Measurements from ENCODE around the gene SIAH2. TPM values are rescaled to one million over a fixed set of nuclear protein-coding genes. Genes with fewer than 3 reads are reported as not detected.

SIAH2 gene
- total and polyA plus RNA-seq, 9 donors, result 18.0 to 98.7 (median 37.1) TPM

DNA sequence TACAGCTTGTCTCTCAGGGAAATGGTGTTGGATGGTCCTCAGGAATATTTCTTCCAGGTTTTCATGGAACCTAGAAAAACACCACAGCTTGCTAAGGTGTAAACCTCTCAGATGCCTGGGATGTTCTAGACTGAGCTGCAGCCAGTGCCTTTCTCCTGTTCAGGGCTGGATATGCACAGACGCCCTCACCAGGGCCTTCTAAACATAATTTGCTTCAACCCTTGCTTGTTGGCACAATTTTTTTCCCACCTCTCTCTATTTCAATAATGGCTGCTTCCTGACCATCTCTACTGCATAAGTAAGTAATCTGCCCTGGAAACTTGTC lies 28.2 kb downstream of the SIAH2 start:
- no peak overlapping the region for H3K27ac ChIP-seq
- WGBS, 3 donors, result 57 to 78% (median 65%) methylated on average over 1 of the region's 1 CpG
- intact Hi-C loops (cut with DNase I), result no loop called here
- no peaks in the 10 kb centered on the region for H3K9me3 ChIP-seq
- H3K4me1 ChIP-seq (ENCODE audit: insufficient read depth), result peaks cover 8% of the 10 kb centered on the region
- DNase-seq, result no peak
- H3K27me3 ChIP-seq, result no peaks in the 10 kb centered on the region
- no peak for TF ChIP-seq POLR2A (IDR thresholded peaks at IDR 0.05)
- no peak for TF ChIP-seq EP300 (IDR thresholded peaks at IDR 0.05)
- TF ChIP-seq, protein P1, sequence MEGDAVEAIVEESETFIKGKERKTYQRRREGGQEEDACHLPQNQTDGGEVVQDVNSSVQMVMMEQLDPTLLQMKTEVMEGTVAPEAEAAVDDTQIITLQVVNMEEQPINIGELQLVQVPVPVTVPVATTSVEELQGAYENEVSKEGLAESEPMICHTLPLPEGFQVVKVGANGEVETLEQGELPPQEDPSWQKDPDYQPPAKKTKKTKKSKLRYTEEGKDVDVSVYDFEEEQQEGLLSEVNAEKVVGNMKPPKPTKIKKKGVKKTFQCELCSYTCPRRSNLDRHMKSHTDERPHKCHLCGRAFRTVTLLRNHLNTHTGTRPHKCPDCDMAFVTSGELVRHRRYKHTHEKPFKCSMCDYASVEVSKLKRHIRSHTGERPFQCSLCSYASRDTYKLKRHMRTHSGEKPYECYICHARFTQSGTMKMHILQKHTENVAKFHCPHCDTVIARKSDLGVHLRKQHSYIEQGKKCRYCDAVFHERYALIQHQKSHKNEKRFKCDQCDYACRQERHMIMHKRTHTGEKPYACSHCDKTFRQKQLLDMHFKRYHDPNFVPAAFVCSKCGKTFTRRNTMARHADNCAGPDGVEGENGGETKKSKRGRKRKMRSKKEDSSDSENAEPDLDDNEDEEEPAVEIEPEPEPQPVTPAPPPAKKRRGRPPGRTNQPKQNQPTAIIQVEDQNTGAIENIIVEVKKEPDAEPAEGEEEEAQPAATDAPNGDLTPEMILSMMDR (IDR thresholded peaks at IDR 0.05), result no peak
- H3K36me3 ChIP-seq, result no peaks in the 10 kb centered on the region
- H3K4me3 ChIP-seq, result no peak overlapping the region

DNA sequence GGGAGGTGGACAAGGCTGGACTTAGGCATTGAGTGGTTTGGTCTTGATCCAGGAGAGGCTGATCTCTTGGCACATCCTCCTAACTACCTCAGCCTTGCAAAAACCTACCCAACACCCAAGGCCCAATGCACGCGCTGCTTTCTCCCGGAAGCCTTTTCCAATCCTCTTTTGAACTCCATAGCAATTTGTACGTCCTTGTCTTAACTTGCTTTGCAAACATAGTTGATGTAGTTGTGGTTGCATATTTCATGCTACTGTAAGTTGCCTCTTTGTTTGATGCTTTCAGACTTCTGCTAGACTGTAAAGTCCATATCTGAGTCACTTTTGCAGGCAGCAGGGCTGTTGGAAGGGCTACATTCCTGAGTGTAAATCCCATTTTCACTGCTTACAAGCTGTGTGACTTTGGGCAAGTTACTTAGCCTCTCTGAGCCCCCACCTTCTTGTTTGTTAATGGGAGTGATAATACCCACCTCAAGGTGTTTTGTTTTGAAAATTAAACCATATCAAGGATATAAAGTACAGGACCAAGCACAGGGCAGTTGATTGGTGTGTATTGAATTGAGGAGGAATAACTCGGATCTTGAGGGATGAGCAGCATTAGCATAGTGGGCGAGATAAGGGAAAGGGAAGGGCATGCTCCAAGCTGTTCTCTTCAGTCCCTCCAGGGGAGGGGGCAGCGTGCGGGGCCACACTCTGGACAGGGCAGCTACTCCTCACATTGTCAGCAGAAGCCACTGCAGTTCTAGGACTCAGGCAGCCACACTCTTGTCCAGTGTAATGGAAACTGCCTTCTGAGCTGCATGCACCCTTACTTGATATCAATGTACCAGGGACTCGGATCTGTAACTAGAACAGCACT lies 28.8 kb downstream of the SIAH2 start:
- Histone ChIP-seq H3K27ac (no peak overlapping the region), H3K4me3 (no peak overlapping the region), H3K4me1 (ENCODE audit: insufficient read depth) (peaks cover 8% of the 10 kb centered on the region), H3K36me3 (no peaks in the 10 kb centered on the region), H3K9me3 (no peaks in the 10 kb centered on the region), H3K27me3 (no peaks in the 10 kb centered on the region)
- WGBS, 3 donors, result 74 to 89% (median 88%) methylated on average over 9 of the region's 9 CpGs
- no peak for DNase-seq
- TF ChIP-seq, protein P1 (IDR thresholded peaks at IDR 0.05), result no peak
- no peak for TF ChIP-seq EP300 (IDR thresholded peaks at IDR 0.05)
- TF ChIP-seq POLR2A (IDR thresholded peaks at IDR 0.05), result no peak
- intact Hi-C loops (cut with DNase I), result no loop called here

DNA sequence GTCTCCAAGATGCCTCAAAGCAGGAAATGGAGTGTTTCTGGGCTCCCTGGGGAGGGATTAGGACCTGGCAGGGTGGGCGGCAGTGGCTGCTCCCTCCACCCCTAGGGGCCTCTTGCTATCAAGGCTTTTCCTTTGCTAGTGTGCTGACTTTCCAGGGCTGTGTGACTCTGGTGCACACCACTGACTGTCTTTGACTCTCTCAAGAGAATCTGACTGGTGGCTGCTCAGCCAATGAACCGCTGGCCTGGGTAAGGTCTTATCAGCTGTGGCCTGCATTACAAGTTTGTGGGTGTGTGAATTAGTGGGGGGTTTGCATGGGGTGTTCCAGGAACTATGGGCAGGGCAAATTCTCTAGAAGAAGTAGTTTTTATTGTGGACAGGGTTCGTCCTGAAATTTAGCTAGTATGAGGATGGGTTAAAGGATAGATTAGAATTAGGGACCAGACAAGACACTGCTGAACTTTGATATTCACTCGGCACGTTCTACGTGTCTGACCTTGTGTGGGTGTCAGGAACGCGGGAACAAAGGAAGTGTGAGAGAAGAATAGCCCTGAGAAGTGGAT lies 29.5 kb downstream of the SIAH2 start:
- DNase-seq, result no peak
- WGBS, 3 donors, result 45 to 46% (median 45%) methylated on average over 8 of the region's 8 CpGs
- H3K27me3 ChIP-seq, result no peaks in the 10 kb centered on the region
- intact Hi-C loops (cut with DNase I), result no loop called here
- H3K4me1 ChIP-seq (ENCODE audit: insufficient read depth), result peaks cover 8% of the 10 kb centered on the region
- no peaks in the 10 kb centered on the region for H3K9me3 ChIP-seq
- no peak overlapping the region for H3K27ac ChIP-seq
- no peaks in the 10 kb centered on the region for H3K36me3 ChIP-seq
- no peak overlapping the region for H3K4me3 ChIP-seq
- TF ChIP-seq, protein P1 (IDR thresholded peaks at IDR 0.05), result no peak
- TF ChIP-seq EP300 (IDR thresholded peaks at IDR 0.05), result no peak
- no peak for TF ChIP-seq POLR2A (IDR thresholded peaks at IDR 0.05)

- no peak for DNase-seq
- no peak overlapping the region for H3K27ac ChIP-seq
- 92 to 94% (median 92%) methylated on average over 9 of the region's 9 CpGs for WGBS, 3 donors
- no peaks in the 10 kb centered on the region for H3K27me3 ChIP-seq
- intact Hi-C loops (cut with DNase I), result loop anchor here in 2 of 4 donors (10.0 kb wide), 2 partner anchors 45 to 415 kb away; no protein-coding TSS in a partner anchor
- TF ChIP-seq POLR2A (IDR thresholded peaks at IDR 0.05), result no peak
- TF ChIP-seq EP300 (IDR thresholded peaks at IDR 0.05), result no peak
- TF ChIP-seq, protein P1 (IDR thresholded peaks at IDR 0.05), result no peak
- no peaks in the 10 kb centered on the region for H3K36me3 ChIP-seq
- H3K4me1 ChIP-seq (ENCODE audit: insufficient read depth), result no peaks in the 10 kb centered on the region
- no peak overlapping the region for H3K4me3 ChIP-seq
- H3K9me3 ChIP-seq, result no peaks in the 10 kb centered on the region
These were observed 33.1 kb downstream of the SIAH2 start for GRCh38 chr3:150729682-150730360.

Measured in ovary (tissue), 9 donors.